Measurements from ENCODE around the gene TPX2. TPM values are rescaled to one million over a fixed set of nuclear protein-coding genes. Genes with fewer than 3 reads are reported as not detected.

The TPX2 gene
- total RNA-seq, 1 experiment from 2014 or later, result 248 TPM

DNA sequence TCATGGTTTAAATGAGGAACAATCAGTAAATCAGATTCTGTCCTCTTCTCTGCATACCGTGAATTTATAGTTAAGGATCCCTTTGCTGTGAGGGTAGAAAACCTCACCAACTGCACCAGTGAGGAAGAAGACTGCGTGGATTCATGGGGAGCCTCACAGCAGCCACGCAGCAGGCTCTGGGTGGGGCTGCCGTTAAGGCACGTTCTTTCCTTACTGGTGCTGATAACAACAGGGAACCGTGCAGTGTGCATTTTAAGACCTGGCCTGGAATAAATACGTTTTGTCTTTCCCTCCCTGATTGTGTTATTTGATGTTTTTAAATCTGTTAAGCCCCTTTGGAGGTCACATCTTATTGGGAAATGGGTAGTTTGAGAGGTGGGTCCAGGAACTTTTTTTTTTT lies 62.4 kb downstream of the TPX2 start:
- no peak overlapping the region for H3K4me3 ChIP-seq (ENCODE audit: low read depth in 2 of 2, low read length in 2 of 2)
- in situ Hi-C loops (cut with HindIII; ENCODE audit: low pct_unique_long_range_greater_than_20kb, low sequenced_read_pairs), result no loop called here
- no peak overlapping the region for H3K27ac ChIP-seq (ENCODE audit: low read length)
- no peaks in the 10 kb centered on the region for H3K27me3 ChIP-seq (ENCODE audit: control insufficient read depth, insufficient read depth, low read length)
- ChIA-PET CTCF (no interaction called here), POLR2A (no interaction called here)
- no TSS peak for BruUV-seq (replicated peaks)
- peaks cover 70% of the 10 kb centered on the region for H3K36me3 ChIP-seq (ENCODE audit: control insufficient read depth, insufficient read depth, low read length)
- ATAC-seq (no peak), DNase-seq (ENCODE audit: low read depth, low spot score) (no peak)
- TF ChIP-seq REST (IDR thresholded peaks at IDR 0.05; ENCODE audit: insufficient read depth in 1 of 2, low read depth in 2 of 2, low read length in 1 of 2) (no peak), CTCF (IDR thresholded peaks at IDR 0.05) (no peak), SIN3A (IDR thresholded peaks at IDR 0.05; ENCODE audit: borderline replicate concordance, insufficient read depth, low read depth, low read length) (no peak), TCF7L2 (IDR thresholded peaks at IDR 0.05; ENCODE audit: low read depth, low read length) (no peak), POLR2AphosphoS5 (IDR thresholded peaks at IDR 0.05; ENCODE audit: low read depth, low read length) (no peak)
- intact Hi-C loops (cut with micrococcal nuclease; ENCODE audit: unreplicated experiment), result no loop called here
- H3K9me3 ChIP-seq (ENCODE audit: control insufficient read depth, insufficient read depth, low read depth, low read length), result no peaks in the 10 kb centered on the region
- no peaks in the 10 kb centered on the region for H3K4me1 ChIP-seq (ENCODE audit: control insufficient read depth, insufficient read depth, low read length)

DNA sequence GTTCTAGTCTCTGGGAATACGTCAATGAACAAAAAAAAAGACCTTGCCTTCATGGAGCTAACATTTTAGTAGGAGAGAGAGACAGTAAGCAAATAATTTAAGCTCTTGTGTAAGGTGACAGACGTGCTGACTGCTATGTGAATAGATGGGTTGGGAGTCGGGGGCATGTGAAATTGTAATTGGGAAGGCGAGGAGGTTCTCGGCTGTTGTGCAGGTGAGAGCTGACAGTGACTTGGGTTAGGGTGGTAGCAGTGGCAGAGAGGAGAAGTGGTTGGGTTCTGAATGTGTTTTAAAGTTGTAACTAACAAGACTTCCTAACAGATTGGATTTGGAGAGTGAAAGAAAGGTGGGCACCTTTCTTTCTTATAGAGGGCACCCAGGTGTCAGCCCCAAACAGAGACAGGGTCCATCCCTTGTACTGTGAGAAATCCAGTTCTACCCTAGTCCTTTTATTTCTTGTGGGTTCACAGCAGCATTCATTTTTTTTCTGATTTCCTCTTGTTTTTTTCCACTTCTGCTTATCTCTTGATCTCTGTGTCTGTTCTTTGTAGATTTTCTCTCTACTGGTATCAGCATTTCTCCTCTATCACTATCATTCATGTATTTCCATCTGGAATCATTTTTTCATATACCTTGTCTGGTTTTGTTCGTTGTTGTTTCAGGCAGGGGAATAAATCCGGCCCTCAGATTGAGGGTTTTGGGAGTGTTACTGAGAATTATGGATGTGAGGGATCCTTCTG lies 64.6 kb downstream of the TPX2 start:
- Histone ChIP-seq H3K27me3 (ENCODE audit: control insufficient read depth, insufficient read depth, low read length) (no peaks in the 10 kb centered on the region), H3K36me3 (ENCODE audit: control insufficient read depth, insufficient read depth, low read length) (peaks cover 48% of the 10 kb centered on the region), H3K27ac (ENCODE audit: low read length) (no peak overlapping the region), H3K4me3 (ENCODE audit: low read depth in 2 of 2, low read length in 2 of 2) (no peak overlapping the region), H3K9me3 (ENCODE audit: control insufficient read depth, insufficient read depth, low read depth, low read length) (no peaks in the 10 kb centered on the region), H3K4me1 (ENCODE audit: control insufficient read depth, insufficient read depth, low read length) (no peaks in the 10 kb centered on the region)
- in situ Hi-C loops (cut with HindIII; ENCODE audit: low pct_unique_long_range_greater_than_20kb, low sequenced_read_pairs) (no loop called here), intact Hi-C loops (cut with micrococcal nuclease; ENCODE audit: unreplicated experiment) (no loop called here)
- TF ChIP-seq TCF7L2 (IDR thresholded peaks at IDR 0.05; ENCODE audit: low read depth, low read length), result no peak
- no peak for TF ChIP-seq SIN3A (IDR thresholded peaks at IDR 0.05; ENCODE audit: borderline replicate concordance, insufficient read depth, low read depth, low read length)
- TF ChIP-seq CTCF (IDR thresholded peaks at IDR 0.05), result no peak
- TF ChIP-seq POLR2AphosphoS5 (IDR thresholded peaks at IDR 0.05; ENCODE audit: low read depth, low read length), result no peak; the same call in 1 of the 2 replicates
- no peak for TF ChIP-seq REST (IDR thresholded peaks at IDR 0.05; ENCODE audit: insufficient read depth in 1 of 2, low read depth in 2 of 2, low read length in 1 of 2)
- no peak for DNase-seq (ENCODE audit: low read depth, low spot score)
- ChIA-PET CTCF (interaction anchor here (0.6 kb wide), 2 partner anchors 131 to 170 kb away, joined by 4 to 6 read pairs; no protein-coding TSS in a partner anchor), POLR2A (interaction anchor here (0.6 kb wide), 1 partner anchor 111 kb away, joined by 3 read pairs; no protein-coding TSS in a partner anchor)
- BruUV-seq (replicated peaks), result no TSS peak
- ATAC-seq, result no peak

Data from Panc1 (cell line).